Measurements from ENCODE around the gene FAR2.

DNA sequence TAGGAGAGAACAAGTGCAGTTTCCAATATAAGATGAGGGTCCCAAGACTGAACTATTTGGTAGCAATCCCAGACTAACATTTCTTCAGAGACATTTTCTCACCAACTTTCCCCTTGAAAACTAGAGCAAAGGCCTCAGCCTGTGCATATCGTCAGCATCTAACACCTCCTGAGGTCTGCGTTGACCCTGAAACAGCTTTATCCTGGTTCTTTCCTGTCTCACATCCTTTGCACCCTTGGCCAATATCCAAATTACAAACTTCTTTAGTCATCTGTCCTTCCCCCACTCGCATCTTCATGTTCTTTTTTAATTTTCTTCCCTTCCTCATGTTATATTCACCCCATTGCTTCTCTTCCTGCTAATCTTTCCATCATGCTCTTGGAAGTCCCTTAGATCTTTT is 83.0 kb downstream of the FAR2 start:
- TF ChIP-seq POLR2A (IDR thresholded peaks at IDR 0.05; ENCODE audit: low read depth, low read length) (no peak), TAF1 (IDR thresholded peaks at IDR 0.05; ENCODE audit: low read depth, low read length) (no peak), POLR2AphosphoS5 (IDR thresholded peaks at IDR 0.05; ENCODE audit: low read depth, low read length) (no peak), SPI1 (IDR thresholded peaks at IDR 0.05; ENCODE audit: low read depth, low read length) (no peak), PAX5 (IDR thresholded peaks at IDR 0.05; ENCODE audit: insufficient read depth, low read length, severe bottlenecking) (no peak)

Data from GM12891 (cell line).